ENCODE data around the gene KIF1B.
"Not testable (repeated sequence)": the region's sequence is repeated elsewhere in the genome, so short reads cannot be mapped to it uniquely, and the experiment has no call there.

KIF1B gene

DNA sequence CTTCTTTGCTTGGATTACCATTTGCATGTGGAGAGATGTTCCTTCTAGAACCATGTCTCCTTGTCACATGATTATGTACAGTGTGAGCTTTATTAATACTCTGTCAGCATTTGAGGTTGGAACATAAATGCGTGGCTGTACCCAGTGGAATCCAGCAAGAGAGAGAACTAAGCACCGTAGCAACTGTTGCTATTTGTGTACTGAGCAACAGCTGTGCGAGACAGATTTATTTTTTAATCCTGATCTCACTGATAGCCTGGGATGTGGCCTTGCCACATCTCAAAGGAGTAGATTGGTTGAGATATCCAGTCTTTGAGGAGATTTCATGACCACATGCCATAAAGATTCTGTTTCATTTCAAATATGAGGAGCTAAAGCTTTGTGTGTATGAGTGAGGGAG, 43.4 kb downstream of the KIF1B start:
- TF ChIP-seq CTCF (IDR thresholded peaks at IDR 0.05; ENCODE audit: low read depth, low read length), result no peak
- peak; percentile 89 for DNase-seq (ENCODE audit: low read depth, low spot score)
- in situ Hi-C loops (cut with HindIII; ENCODE audit: low sequenced_read_pairs), result no loop called here
- no peak overlapping the region for H3K4me3 ChIP-seq (ENCODE audit: low read depth, low read length)

GRCh38 chr1:10257851-10258250, 47.5 kb downstream of the KIF1B start:
- DNase-seq (ENCODE audit: low read depth, low spot score), result no peak
- no peak for TF ChIP-seq CTCF (IDR thresholded peaks at IDR 0.05; ENCODE audit: low read depth, low read length)
- in situ Hi-C loops (cut with HindIII; ENCODE audit: low sequenced_read_pairs), result no loop called here
- H3K4me3 ChIP-seq (ENCODE audit: low read depth, low read length), result no peak overlapping the region

DNA sequence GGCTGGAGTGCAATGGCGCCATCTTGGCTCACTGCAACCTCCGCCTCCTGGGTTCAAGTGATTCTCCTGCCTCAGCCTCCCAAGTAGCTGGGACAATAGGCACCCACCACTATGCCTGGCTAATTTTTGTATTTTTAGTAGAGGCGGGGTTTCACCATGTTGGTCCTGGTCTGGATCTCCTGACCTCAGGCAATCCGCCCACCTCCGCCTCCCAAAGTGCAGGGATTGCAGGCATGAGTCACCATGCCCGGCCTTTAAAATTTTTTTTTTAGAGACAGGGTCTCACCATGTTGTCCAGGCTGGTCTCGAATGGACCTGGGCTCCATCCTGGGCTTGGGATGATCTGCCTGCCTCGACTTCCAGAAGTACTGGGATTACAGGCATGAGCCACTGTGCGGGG, 49.2 kb downstream of the KIF1B start:
- in situ Hi-C loops (cut with HindIII; ENCODE audit: low sequenced_read_pairs), result not testable (repeated sequence)

DNA sequence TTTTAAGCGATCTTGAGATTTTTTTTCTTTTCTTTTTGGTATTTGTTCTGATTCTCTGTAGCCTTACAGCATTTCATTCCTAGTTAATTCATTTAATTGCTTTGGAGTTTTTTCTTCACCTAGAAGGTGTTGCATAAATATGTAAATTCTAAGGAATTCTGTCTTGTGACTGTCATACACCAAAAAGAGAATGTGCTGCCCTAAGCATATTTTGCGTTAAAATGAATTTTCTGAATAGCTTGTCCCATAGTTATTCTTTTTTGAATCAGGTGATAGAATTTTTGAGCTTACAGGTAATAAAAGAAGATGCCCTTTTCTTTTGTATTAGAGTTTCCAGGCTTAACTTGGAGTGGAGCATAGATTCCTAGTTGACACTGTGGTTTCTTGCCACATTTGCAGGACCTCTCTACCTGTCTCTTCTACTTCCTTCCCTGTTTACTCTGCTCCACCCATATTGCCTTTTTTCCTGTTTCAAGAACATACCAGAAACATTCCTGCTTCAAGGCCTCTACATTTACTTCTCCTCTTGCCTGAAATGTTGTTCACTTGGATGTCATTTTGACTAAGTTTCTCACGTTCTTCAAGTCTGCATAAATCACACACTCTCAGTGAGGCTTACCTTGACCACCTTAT, 53.2 kb downstream of the KIF1B start:
- in situ Hi-C loops (cut with HindIII; ENCODE audit: low sequenced_read_pairs), result no loop called here
- no peak for DNase-seq (ENCODE audit: low read depth, low spot score)

More for the DNA sequence above, 49.2 kb downstream of the KIF1B start:
- H3K4me3 ChIP-seq (ENCODE audit: low read depth, low read length); DNase-seq (ENCODE audit: low read depth, low spot score): not testable (repeated sequence)

GRCh38 chr1:10265027-10265426, 54.7 kb downstream of the KIF1B start:
- TF ChIP-seq CTCF (IDR thresholded peaks at IDR 0.05; ENCODE audit: low read depth, low read length), result no peak
- no peak overlapping the region for H3K4me3 ChIP-seq (ENCODE audit: low read depth, low read length)
- DNase-seq (ENCODE audit: low read depth, low spot score), result no peak
- in situ Hi-C loops (cut with HindIII; ENCODE audit: low sequenced_read_pairs), result no loop called here

More for the DNA sequence above, 53.2 kb downstream of the KIF1B start:
- H3K4me3 ChIP-seq (ENCODE audit: low read depth, low read length), result no peak overlapping the region
- TF ChIP-seq CTCF (IDR thresholded peaks at IDR 0.05; ENCODE audit: low read depth, low read length), result no peak

DNA sequence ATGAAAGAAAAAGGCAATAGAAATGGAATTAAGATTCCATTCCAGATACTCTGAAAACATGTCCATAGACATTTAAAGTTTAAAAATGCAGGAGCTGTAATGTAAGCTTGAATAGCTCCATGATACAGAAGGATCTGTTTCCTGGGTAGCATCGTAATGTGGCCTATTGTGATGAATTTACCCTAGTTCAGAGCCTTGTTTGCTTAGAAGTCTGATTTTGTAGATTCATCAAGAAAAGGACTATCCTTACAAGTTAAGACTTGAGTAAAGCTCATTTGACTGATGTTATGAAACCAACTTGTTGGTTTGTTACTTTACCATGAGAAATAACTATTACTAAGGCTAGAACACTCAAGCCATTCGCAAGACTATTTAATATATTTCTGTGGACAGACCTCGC, 55.5 kb downstream of the KIF1B start:
- H3K4me3 ChIP-seq (ENCODE audit: low read depth, low read length), result no peak overlapping the region
- DNase-seq (ENCODE audit: low read depth, low spot score), result no peak
- no peak for TF ChIP-seq CTCF (IDR thresholded peaks at IDR 0.05; ENCODE audit: low read depth, low read length)
- in situ Hi-C loops (cut with HindIII; ENCODE audit: low sequenced_read_pairs), result no loop called here

- no peak overlapping the region for H3K4me3 ChIP-seq (ENCODE audit: low read depth, low read length)
- in situ Hi-C loops (cut with HindIII; ENCODE audit: low sequenced_read_pairs), result no loop called here
- no peak for TF ChIP-seq CTCF (IDR thresholded peaks at IDR 0.05; ENCODE audit: low read depth, low read length)
- DNase-seq (ENCODE audit: low read depth, low spot score), result peak; percentile 39
These were observed 56.9 kb downstream of the KIF1B start for GRCh38 chr1:10267319-10267718.

Data from astrocyte of the spinal cord (primary cell).